NCI-H187 (cell line): ENCODE measurements around the gene LDLRAD4.

ENCODE experiments used
- DNase-seq, 2 experiments: peaks; one replicate each; lab custom pipeline; 2025; lab: John Stamatoyannopoulos, UW

Gene LDLRAD4

GRCh38 chr18:13536578-13536977 is 318.0 kb downstream of the LDLRAD4 start:
- DNase-seq, result no peak

- DNase-seq, result no peak
Observed at GRCh38 chr18:13537022-13537780, 318.6 kb downstream of the LDLRAD4 start.

GRCh38 chr18:13538630-13539029 is 320.1 kb downstream of the LDLRAD4 start:
- DNase-seq, result no peak

- no peak for DNase-seq
Observed at GRCh38 chr18:13539050-13539449, 320.5 kb downstream of the LDLRAD4 start.

- DNase-seq, result no peak
Observed at GRCh38 chr18:13539843-13540476, 321.4 kb downstream of the LDLRAD4 start.

- no peak for DNase-seq
Observed at GRCh38 chr18:13540477-13541182, 322.1 kb downstream of the LDLRAD4 start.

- no peak for DNase-seq
Observed at GRCh38 chr18:13541621-13542519, 323.3 kb downstream of the LDLRAD4 start.

GRCh38 chr18:13542520-13542847 is 323.9 kb downstream of the LDLRAD4 start:
- DNase-seq, result no peak

- DNase-seq, result no peak
Observed at GRCh38 chr18:13543144-13543543, 324.6 kb downstream of the LDLRAD4 start.

- no peak for DNase-seq
Observed at GRCh38 chr18:13543811-13544732, 325.5 kb downstream of the LDLRAD4 start.

- no peak for DNase-seq
Observed at GRCh38 chr18:13544953-13545352, 326.4 kb downstream of the LDLRAD4 start.

GRCh38 chr18:13545514-13545913 is 327.0 kb downstream of the LDLRAD4 start:
- no peak for DNase-seq

- peak in 1 of 2 experiments; percentile 9 for DNase-seq
Observed at GRCh38 chr18:13545955-13546354, 327.4 kb downstream of the LDLRAD4 start.

GRCh38 chr18:13546638-13547037 is 328.1 kb downstream of the LDLRAD4 start:
- DNase-seq, result no peak

- no peak for DNase-seq
Observed at GRCh38 chr18:13547347-13547746, 328.8 kb downstream of the LDLRAD4 start.

GRCh38 chr18:13548106-13548819 is 329.7 kb downstream of the LDLRAD4 start:
- no peak for DNase-seq

GRCh38 chr18:13548966-13549879 is 330.7 kb downstream of the LDLRAD4 start:
- DNase-seq, result no peak

- DNase-seq, result no peak
Observed at GRCh38 chr18:13549880-13550232, 331.3 kb downstream of the LDLRAD4 start.
